Islet of Langerhans (tissue), 1 donor: ENCODE results near the gene TTC1.
A peak's percentile ranks its signal among the peaks of the same experiment; 100 is the strongest.
"Not testable (repeated sequence)": the region's sequence is repeated elsewhere in the genome, so short reads cannot be mapped to it uniquely, and the experiment has no call there.

Experiments
- FAIRE-seq: peaks from one replicate; lab custom pipeline; 2011; peaks lifted over from hg19 to GRCh38; lab: Jason Lieb, UNC

TTC1 gene

DNA sequence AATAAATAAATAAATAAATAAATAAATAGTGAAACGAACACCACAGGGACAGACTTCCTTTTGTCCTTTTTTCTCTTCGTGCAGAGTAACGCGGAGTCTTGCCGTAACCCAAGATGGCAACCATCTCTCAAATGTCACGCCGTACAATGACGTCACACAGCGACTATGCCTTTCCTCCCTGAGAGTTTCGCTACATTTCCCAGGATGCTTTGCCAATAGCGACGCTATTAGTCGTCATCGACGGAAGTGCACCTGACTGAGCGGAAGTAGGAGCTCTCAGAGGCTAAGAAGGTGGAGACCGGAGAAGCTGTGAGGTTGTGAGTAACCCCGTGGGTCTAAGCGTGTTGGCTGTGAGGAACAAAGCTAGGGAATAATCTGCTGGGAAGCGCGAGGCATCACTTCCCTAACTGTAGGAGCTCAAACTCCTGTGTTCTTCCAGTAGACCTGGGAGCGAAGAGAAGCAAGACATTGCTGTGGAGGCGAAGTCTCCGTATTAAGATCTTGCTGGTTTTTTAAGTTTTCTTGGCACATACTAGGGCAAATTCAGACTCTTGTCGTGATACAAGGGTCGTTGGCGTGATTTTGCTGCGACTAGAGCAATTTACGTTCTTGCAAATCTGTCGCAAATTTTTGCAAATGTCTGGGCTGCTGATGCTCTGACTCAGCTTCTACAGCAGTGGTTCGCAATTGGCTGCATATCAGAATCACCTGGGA, at the start of gene TTC1:
TTC1 (plus strand) TSS at position 263 of the 714 bp plus-strand sequence. CDS start 1,390 bp downstream, outside the sequence.
- FAIRE-seq, result peak; percentile 100

DNA sequence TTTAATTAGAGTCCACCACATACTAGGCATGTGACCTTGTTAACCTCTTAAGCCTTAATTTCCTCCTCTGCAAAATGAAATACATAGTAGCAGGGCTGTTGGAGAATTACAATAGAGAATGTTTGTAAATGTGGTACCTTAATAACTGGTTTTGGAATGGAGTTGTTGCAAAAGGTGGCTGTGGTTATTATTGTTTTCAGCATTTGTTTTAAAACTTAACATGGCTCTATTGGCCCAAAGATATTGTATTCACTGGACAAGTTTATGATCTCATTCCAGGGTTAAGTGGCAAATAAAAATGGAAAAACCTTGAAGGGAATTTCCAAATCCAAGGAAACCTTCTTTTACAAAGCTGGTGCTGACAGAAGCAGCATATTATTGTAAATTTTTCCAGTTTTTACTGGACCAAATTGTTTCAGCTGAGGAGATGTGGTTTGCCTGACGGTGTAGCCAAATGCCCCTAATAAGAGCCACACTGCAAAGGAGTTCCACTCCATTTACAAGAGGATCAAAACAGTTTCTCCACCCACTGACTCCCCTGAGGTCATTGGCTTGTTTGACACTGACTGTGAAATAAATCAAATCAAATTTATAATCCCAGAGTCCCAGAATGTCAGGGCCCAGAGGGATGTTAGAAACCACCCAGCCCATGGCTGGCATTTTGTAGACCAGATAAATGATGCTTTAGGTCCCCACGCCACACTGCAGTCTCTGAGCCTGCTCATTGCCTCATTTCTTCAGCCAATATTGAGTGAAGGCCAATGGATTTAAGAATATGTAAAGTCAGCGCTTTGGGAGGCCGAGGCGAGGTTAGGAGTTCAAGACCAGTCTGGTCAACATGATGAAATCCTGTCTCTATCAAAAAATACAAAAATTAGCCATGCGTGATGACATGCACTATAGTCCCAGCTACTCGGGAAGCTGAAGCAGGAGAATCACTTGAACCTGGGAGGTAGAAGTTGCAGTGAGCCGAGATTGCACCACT, 47.5 kb upstream of the TTC1 start:
- no peak for FAIRE-seq

GRCh38 chr5:159962214-159962613, 46.7 kb upstream of the TTC1 start:
- no peak for FAIRE-seq

- no peak for FAIRE-seq
These were observed 45.0 kb upstream of the TTC1 start for GRCh38 chr5:159963935-159964334.

GRCh38 chr5:159965031-159965837, 43.7 kb upstream of the TTC1 start:
- FAIRE-seq, result no peak

- not testable (repeated sequence) for FAIRE-seq
These were observed 43.2 kb upstream of the TTC1 start for GRCh38 chr5:159965838-159966128.

- FAIRE-seq, result no peak
These were observed 39.0 kb upstream of the TTC1 start for GRCh38 chr5:159969966-159970365.

DNA sequence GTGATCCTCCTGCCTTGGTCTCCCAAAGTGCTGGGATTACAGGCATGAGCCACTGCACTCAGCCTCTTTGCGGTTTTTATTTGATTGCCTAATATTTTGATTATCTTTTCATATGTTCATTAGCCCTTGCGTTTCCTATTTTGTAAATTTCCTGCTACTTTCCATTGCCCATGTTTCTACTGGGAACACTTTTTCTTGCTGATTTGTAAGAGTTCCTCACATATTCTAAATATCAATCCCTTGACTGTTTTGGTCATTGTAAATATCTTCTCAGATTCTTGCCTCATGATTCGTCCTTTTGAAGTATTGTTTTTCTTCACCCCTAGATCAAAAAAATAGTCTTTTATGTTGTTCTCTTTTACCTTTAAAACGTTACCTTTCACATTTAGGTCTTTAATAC, 37.9 kb upstream of the TTC1 start:
- no peak for FAIRE-seq

DNA sequence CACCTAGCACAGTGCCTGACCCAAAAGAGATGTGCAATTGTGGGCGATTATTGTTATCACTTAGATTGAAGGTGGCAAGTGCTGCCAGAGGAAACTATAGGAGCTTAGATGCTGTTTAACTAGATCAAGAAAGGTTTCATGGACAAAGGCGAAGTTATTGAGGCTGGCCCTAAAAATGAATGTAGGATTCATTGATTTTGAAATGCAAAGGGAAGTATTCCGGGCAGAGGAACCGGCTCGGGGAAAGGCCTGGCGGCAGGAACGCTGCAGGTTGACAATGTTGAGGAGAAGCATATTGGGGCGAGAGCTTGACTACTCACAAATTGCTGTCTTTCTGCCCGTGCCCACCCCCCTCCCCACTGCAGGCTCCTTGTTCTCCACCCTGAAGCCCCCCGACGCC, 37.4 kb upstream of the TTC1 start:
- no peak for FAIRE-seq

DNA sequence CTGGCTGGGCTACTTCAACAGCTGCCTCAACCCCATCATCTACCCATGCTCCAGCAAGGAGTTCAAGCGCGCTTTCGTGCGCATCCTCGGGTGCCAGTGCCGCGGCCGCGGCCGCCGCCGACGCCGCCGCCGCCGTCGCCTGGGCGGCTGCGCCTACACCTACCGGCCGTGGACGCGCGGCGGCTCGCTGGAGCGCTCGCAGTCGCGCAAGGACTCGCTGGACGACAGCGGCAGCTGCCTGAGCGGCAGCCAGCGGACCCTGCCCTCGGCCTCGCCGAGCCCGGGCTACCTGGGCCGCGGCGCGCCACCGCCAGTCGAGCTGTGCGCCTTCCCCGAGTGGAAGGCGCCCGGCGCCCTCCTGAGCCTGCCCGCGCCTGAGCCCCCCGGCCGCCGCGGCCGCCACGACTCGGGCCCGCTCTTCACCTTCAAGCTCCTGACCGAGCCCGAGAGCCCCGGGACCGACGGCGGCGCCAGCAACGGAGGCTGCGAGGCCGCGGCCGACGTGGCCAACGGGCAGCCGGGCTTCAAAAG, 36.9 kb upstream of the TTC1 start:
- FAIRE-seq, result no peak

DNA sequence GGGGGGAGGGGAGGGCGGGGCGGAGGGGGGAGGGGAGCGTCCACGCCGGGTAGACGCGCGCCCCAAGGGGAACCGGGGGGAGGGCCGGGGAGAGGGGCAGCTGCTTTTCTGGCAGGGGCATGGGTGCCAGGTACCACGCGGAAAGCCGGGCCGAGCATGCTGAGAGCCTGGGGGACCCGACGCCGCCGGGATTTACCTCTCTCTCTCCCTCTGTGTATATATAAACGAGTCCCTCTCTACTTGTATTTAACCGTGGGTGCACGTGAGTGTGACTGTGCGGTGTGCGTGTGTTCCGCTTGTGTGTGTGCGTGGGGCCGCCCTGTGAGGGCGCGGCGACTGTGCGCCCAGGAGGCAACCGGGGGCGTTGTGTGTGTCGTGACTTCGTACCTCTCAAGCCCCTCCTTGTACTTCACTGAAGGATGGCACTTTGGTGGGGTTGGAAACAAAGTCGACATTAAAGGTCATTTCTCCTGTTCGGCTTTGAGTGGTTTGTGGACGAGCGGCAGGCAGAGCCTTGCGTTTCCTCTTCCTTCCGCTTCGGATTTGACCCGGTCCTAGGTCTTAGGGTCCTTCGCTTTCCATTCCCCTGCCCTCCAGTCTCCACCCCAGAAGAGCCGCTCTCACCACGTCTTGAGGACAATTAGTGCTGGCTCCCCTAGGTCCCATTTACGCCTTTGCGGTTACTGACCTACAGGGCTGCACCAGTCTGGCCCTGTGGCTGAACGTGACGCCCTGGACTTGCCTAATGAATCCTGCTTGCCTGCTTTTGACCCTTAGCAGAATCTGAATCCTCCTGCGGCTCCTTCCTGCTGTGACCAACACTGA, 36.2 kb upstream of the TTC1 start:
- no peak for FAIRE-seq

DNA sequence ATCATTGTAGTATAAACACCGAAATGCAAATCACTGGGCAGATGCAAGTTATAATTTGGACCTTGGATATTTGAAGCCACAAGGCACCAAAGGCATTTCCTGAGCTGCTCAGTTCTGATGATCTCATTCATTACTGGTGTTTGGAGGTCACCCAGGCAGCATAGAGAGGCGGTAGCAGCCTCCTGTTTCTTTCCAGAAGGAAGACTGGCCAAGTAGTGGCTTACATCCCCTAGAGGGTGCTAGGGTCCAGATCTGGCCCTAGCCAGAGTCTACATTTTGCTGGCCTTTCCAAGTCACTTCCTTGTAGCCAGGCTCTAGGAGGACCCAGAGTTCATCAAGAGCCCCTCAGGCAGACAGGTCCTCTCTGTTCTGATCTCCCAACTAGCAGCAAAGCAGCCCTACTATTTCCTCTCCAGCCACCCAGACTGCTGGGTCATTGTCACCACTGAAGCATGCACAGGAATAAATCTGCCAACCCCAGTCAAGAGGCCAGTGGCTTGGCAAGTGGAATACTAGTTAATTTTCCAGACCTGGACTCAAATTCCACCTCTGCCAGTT, 33.4 kb upstream of the TTC1 start:
- no peak for FAIRE-seq

- no peak for FAIRE-seq
These were observed 32.0 kb upstream of the TTC1 start for GRCh38 chr5:159976921-159977320.

GRCh38 chr5:159978358-159978757, 30.6 kb upstream of the TTC1 start:
- FAIRE-seq, result no peak

DNA sequence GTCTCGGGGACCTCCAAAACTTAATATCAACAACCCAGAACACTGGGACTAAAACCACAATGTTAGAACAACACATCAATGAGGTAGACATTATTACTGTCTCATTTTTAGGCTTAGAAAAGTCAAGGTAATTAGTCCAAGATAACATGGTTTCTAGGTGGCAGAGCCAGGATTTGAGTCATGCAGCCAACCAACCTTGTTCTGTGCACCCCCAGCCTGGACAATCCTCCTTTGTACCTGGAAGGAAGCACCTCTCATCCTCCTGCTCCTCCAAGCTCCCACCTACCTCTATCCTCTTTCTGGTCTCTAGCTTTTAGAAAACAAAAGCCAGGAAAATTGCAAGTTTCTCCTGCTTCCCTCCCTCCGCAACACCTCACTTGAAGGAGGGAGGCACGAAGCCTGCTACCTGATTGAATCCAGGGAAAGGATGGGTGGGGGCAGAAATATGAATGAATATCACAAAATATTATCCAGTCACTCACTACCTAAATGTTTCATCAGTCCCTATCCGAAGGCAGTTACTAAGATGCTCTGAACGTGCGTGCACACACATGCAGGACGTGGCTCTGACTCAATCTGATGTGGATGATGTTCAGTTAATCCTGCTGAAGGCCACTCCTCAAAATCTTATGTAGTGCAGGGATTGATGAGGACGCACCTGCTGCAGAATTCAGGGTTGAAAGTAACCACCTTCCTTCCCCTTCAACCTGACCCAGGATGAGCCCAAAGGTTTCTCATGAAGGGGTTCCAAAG, 26.3 kb upstream of the TTC1 start:
- no peak for FAIRE-seq

DNA sequence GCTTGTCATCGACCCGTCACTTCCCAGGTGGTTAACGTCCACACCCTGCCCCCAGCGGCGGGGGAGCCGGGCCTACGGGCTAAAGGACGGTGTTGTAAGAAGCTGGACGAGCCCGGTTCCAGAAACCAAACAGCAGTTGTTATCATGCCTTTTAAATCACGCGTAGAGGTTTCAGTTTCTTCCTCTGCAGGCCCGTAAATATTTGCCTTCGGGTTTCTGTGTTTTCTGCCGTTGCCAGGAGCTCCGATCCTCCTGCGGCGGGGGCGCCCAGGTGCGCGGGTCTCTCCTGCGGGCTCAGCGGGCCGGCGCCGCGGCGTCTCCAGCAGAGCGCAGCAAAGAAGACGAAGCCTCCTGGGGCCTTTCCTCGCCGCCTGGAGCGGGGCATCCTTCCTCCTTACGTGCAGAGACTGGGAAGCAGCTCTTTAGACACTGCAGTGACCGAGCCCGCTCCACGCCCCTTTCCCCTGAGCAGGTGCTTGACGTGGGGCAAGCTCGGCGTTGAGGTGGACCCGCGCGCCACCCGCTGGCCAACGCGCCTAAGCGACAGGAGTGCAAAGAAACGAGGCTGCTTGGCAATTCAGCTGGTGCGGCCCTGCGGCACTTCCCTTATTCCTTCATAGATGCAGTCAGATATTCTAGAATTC, 21.8 kb upstream of the TTC1 start:
- no peak for FAIRE-seq

DNA sequence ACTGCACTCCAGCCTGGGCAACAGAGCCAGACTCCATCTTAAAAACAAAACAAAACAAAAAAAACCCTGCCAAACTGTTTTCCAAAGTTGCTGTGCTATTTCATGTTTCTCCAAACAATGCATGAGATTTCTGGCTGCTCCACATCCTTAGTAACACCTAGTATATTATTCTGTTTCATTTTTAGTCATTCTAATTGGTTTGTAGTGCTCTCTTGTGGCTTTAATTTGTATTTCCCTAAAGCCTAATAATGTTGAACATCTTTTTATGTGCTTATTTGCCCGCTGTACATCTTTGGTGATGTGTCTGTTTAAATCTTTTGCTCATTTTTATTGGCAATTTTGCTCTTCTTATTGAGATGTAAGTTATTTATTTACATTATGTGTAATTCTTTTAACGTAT, 18.4 kb upstream of the TTC1 start:
- no peak for FAIRE-seq

GRCh38 chr5:159992566-159992965, 16.4 kb upstream of the TTC1 start:
- FAIRE-seq, result no peak

GRCh38 chr5:159993194-159993593, 15.7 kb upstream of the TTC1 start:
- FAIRE-seq, result no peak

DNA sequence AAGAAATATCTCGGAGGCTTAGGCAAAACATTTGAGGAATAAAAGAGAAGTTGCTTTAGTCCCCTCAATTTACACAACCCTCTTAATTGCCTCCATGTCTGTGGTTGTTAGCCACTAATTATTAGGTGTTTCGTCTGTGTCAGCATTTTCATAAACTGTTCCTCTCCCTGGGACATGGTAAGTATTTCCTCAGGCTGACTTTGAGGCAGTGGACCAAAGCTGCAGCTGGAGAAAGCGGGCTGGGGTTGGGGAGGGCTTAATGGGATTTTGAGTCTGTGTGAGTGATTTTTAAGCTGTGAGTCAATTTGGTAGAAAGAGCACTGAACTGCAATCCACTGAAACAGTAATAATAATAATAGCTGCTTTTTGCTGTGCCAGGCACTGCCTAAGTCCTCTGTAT, 13.0 kb upstream of the TTC1 start:
- no peak for FAIRE-seq
